Placental epithelial cell (primary cell): ENCODE measurements around the gene SPRING1. TPM values are rescaled to one million over a fixed set of nuclear protein-coding genes. Genes with fewer than 3 reads are reported as not detected.

ENCODE experiments used
- small RNA-seq: library from RNA; depleted of rRNA; stranded (forward); fragments of <200 nt; gene quantifications from one replicate; pipeline ENCODE3, GENCODE V24; 2012
- total RNA-seq: library from RNA; depleted of rRNA; stranded (reverse); fragments of >200 nt; gene quantifications from 2 replicates; pipeline ENCODE4 v1.2.3, GENCODE V29; 2012

The SPRING1 gene, protein sequence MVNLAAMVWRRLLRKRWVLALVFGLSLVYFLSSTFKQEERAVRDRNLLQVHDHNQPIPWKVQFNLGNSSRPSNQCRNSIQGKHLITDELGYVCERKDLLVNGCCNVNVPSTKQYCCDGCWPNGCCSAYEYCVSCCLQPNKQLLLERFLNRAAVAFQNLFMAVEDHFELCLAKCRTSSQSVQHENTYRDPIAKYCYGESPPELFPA
- total RNA-seq = 13.7 and 48.8 TPM in 2 replicates

DNA sequence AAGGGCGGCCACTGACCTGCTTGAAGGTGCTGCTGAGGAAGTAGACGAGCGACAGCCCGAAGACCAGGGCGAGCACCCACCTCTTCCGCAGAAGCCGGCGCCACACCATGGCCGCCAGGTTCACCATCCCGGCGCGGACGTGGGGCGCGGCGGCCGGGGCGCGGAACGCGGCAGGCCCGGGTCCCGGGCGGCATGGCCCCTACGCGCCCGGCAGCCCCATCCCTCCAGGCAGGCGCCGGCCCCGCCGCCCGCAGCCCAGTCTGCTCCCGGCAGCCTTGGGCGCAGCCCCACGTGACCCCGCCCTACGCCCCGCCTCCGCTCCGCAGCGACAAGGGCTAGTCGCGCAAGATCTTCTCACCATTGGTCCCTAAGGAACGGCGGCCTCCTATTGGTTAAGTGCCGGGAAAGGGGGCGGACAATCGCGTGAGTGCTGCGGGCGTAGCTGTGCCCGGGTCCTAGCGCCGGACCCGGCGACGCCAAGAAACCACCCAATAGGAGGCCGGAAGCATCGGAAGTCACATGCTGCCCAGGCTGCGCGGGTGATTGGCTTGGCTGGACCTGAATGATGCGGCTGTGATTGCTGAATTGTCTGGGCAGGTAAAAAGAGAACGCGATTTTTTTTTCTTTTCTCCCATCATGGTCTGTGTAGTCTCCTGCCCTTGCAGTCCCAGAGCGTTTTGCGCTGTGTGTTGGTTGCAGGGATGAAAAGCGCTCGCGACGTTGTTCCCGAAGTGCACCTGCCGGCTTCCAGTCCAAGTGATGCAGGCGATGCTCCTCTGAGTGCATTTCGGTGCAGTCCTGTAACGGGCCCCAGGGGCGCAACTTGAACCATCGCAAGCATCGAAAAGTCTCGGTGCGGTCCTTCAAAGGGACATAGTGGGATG lies at the start of gene SPRING1, which contains the start of gene RNFT2:
SPRING1 (minus strand) TSS at position 296 of the 884 bp plus-strand sequence; CDS start at position 127, 169 bp downstream.
RNFT2 (plus strand) TSS at position 542 of the 884 bp plus-strand sequence. CDS start 2,183 bp downstream, outside the sequence.

Small RNA genes within 50 kb of the gene (small RNA-seq; reads per million reads assigned to genes)
- not detected for gene RNU6-558P

Other genes starting within 250 kb of the SPRING1 start
- gene MAP1LC3B2, start 178.7 kb downstream of the SPRING1 start, total RNA-seq = 0.39 TPM in 1 of 2 replicates, not detected in the other
- gene RNFT2, start 246 bp upstream of the SPRING1 start, total RNA-seq = 3.5 and 11.1 TPM in 2 replicates
- 0.11 TPM in 1 of 2 replicates, not detected in the other for gene HRK, start 143.4 kb upstream of the SPRING1 start, total RNA-seq
- 33.4 and 45.1 TPM in 2 replicates for gene FBXW8, start 172.9 kb upstream of the SPRING1 start, total RNA-seq